Activated CD4-positive, alpha-beta memory T cell treated with anti-CD3 and anti-CD28 coated beads, Interleukin-2, amount 10 ng/mL, durations not matched to agents 7 days and 5 days (primary cell): ENCODE measurements around the gene DNAH11. TPM values are rescaled to one million over a fixed set of nuclear protein-coding genes. Genes with fewer than 3 reads are reported as not detected.
"Not testable (repeated sequence)": the region's sequence is repeated elsewhere in the genome, so short reads cannot be mapped to it uniquely, and the experiment has no call there.

ENCODE experiments used
- CTCF ChIA-PET: fragments of 350-600 bp; sonication (Branson Sonifier 250); formaldehyde crosslinking; loops from one replicate; lab custom pipeline; 2021; ENCODE audit warnings: antibody characterized with exemption, inconsistent platforms; lab: Charles Lee
- POLR2A ChIA-PET: fragments of 350-600 bp; sonication (Branson Sonifier 250); formaldehyde crosslinking; loops from one replicate; lab custom pipeline; 2021; ENCODE audit warnings: antibody characterized with exemption; lab: Charles Lee
- DNase-seq: peaks from one replicate; pipeline ENCODE4 v3.0.0-alpha.2; 2020
- H3K27ac Mint-ChIP-seq: one replicate; pipeline ENCODE4 v1.8.0; 2021; ENCODE audit warnings: mild to moderate bottlenecking, mixed read lengths
- H3K27me3 Mint-ChIP-seq: one replicate; pipeline ENCODE4 v1.8.0; 2021; ENCODE audit warnings: mixed read lengths
- H3K36me3 Mint-ChIP-seq: one replicate; pipeline ENCODE4 v1.8.0; 2021; ENCODE audit warnings: low read depth, mixed read lengths
- H3K4me1 Mint-ChIP-seq: one replicate; pipeline ENCODE4 v1.8.0; 2021; ENCODE audit warnings: mixed read lengths
- H3K4me3 Mint-ChIP-seq: one replicate; pipeline ENCODE4 v1.8.0; 2021; ENCODE audit warnings: mild to moderate bottlenecking, mixed read lengths
- H3K9me3 Mint-ChIP-seq: one replicate; pipeline ENCODE4 v1.8.0; 2021; ENCODE audit warnings: mixed read lengths
- total RNA-seq, 2 experiments: library from RNA; stranded (reverse); gene quantifications; one replicate each; pipeline ENCODE4 v1.2.3, GENCODE V29; 2021

Gene DNAH11
- total RNA-seq, 2 experiments from 2014 or later, result 2.1 to 2.2 TPM

GRCh38 chr7:21719846-21720245, 177.0 kb downstream of the DNAH11 start:
- Mint-ChIP-seq H3K4me1 (no peaks in the 10 kb centered on the region), H3K36me3 (no peaks in the 10 kb centered on the region), H3K4me3 (no peak overlapping the region), H3K27me3 (peaks cover 5% of the 10 kb centered on the region), H3K27ac (no peak overlapping the region), H3K9me3 (no peaks in the 10 kb centered on the region)
- ChIA-PET POLR2A (no interaction called here), CTCF (interaction anchor here (0.5 kb wide), 1 partner anchor 471 kb away, joined by 3 read pairs; no protein-coding TSS in a partner anchor)
- no peak for DNase-seq

- Mint-ChIP-seq H3K27me3 (peaks cover 5% of the 10 kb centered on the region), H3K4me1 (no peaks in the 10 kb centered on the region), H3K4me3 (no peak overlapping the region), H3K27ac (no peak overlapping the region), H3K36me3 (no peaks in the 10 kb centered on the region), H3K9me3 (no peaks in the 10 kb centered on the region)
- no peak for DNase-seq
- POLR2A ChIA-PET, result no interaction called here
- CTCF ChIA-PET, result no interaction called here
These were observed 179.5 kb downstream of the DNAH11 start for GRCh38 chr7:21722371-21722770.

GRCh38 chr7:21724562-21724961, 181.7 kb downstream of the DNAH11 start:
- Mint-ChIP-seq H3K36me3 (no peaks in the 10 kb centered on the region), H3K9me3 (no peaks in the 10 kb centered on the region), H3K27me3 (peaks cover 5% of the 10 kb centered on the region), H3K4me1 (no peaks in the 10 kb centered on the region), H3K4me3 (no peak overlapping the region), H3K27ac (no peak overlapping the region)
- DNase-seq, result no peak
- POLR2A ChIA-PET, result no interaction called here
- CTCF ChIA-PET, result no interaction called here

GRCh38 chr7:21730399-21730798, 187.6 kb downstream of the DNAH11 start:
- no peak overlapping the region for H3K4me3 Mint-ChIP-seq
- H3K9me3 Mint-ChIP-seq, result no peaks in the 10 kb centered on the region
- no peaks in the 10 kb centered on the region for H3K36me3 Mint-ChIP-seq
- no peak overlapping the region for H3K27ac Mint-ChIP-seq
- no peaks in the 10 kb centered on the region for H3K4me1 Mint-ChIP-seq
- CTCF ChIA-PET, result no interaction called here
- H3K27me3 Mint-ChIP-seq, result no peaks in the 10 kb centered on the region
- DNase-seq, result no peak
- POLR2A ChIA-PET, result no interaction called here

GRCh38 chr7:21731977-21732376, 189.1 kb downstream of the DNAH11 start:
- CTCF ChIA-PET, result no interaction called here
- Mint-ChIP-seq H3K27ac (no peak overlapping the region), H3K27me3 (no peaks in the 10 kb centered on the region), H3K4me1 (no peaks in the 10 kb centered on the region), H3K36me3 (no peaks in the 10 kb centered on the region), H3K4me3 (no peak overlapping the region), H3K9me3 (no peaks in the 10 kb centered on the region)
- POLR2A ChIA-PET, result no interaction called here
- no peak for DNase-seq

GRCh38 chr7:21732956-21733355, 190.1 kb downstream of the DNAH11 start:
- H3K4me1 Mint-ChIP-seq, H3K27me3 Mint-ChIP-seq, H3K4me3 Mint-ChIP-seq, POLR2A ChIA-PET, H3K27ac Mint-ChIP-seq, H3K36me3 Mint-ChIP-seq, DNase-seq, CTCF ChIA-PET, H3K9me3 Mint-ChIP-seq: not testable (repeated sequence)

GRCh38 chr7:21733837-21734236, 191.0 kb downstream of the DNAH11 start:
- Mint-ChIP-seq H3K9me3 (no peaks in the 10 kb centered on the region), H3K27me3 (no peaks in the 10 kb centered on the region), H3K4me3 (no peak overlapping the region), H3K27ac (no peak overlapping the region), H3K36me3 (no peaks in the 10 kb centered on the region), H3K4me1 (no peaks in the 10 kb centered on the region)
- POLR2A ChIA-PET, result no interaction called here
- CTCF ChIA-PET, result no interaction called here
- DNase-seq, result no peak

- Mint-ChIP-seq H3K36me3 (no peaks in the 10 kb centered on the region), H3K4me1 (no peaks in the 10 kb centered on the region), H3K4me3 (no peak overlapping the region), H3K27me3 (peaks cover 3% of the 10 kb centered on the region), H3K9me3 (no peaks in the 10 kb centered on the region), H3K27ac (no peak overlapping the region)
- CTCF ChIA-PET, result no interaction called here
- POLR2A ChIA-PET, result no interaction called here
- DNase-seq, result no peak
These were observed 200.7 kb downstream of the DNAH11 start for GRCh38 chr7:21743493-21743892.

- CTCF ChIA-PET, result interaction anchor here (0.6 kb wide), 1 partner anchor 252 kb away, joined by 4 read pairs; no protein-coding TSS in a partner anchor
- POLR2A ChIA-PET, result no interaction called here
These were observed 204.1 kb downstream of the DNAH11 start for GRCh38 chr7:21746949-21747348.

GRCh38 chr7:21747806-21748205, 205.0 kb downstream of the DNAH11 start:
- Mint-ChIP-seq H3K4me3 (no peak overlapping the region), H3K9me3 (no peaks in the 10 kb centered on the region), H3K27ac (no peak overlapping the region), H3K27me3 (no peaks in the 10 kb centered on the region), H3K4me1 (no peaks in the 10 kb centered on the region), H3K36me3 (no peaks in the 10 kb centered on the region)
- ChIA-PET CTCF (no interaction called here), POLR2A (no interaction called here)
- no peak for DNase-seq

More at GRCh38 chr7:21746949-21747348, 204.1 kb downstream of the DNAH11 start:
- Mint-ChIP-seq H3K9me3 (no peaks in the 10 kb centered on the region), H3K4me3 (no peak overlapping the region), H3K27ac (no peak overlapping the region), H3K27me3 (no peaks in the 10 kb centered on the region), H3K36me3 (no peaks in the 10 kb centered on the region), H3K4me1 (no peaks in the 10 kb centered on the region)
- DNase-seq, result no peak

- H3K27me3 Mint-ChIP-seq, result no peaks in the 10 kb centered on the region
These were observed 206.5 kb downstream of the DNAH11 start for GRCh38 chr7:21749378-21749777.

GRCh38 chr7:21753071-21753470, 210.2 kb downstream of the DNAH11 start:
- Mint-ChIP-seq H3K9me3 (no peaks in the 10 kb centered on the region), H3K36me3 (no peaks in the 10 kb centered on the region), H3K4me1 (no peaks in the 10 kb centered on the region), H3K27me3 (peaks cover 14% of the 10 kb centered on the region), H3K27ac (no peak overlapping the region), H3K4me3 (no peak overlapping the region)
- no peak for DNase-seq
- POLR2A ChIA-PET, result no interaction called here
- CTCF ChIA-PET, result no interaction called here

More at GRCh38 chr7:21749378-21749777, 206.5 kb downstream of the DNAH11 start:
- H3K9me3 Mint-ChIP-seq, result no peaks in the 10 kb centered on the region
- no peak overlapping the region for H3K4me3 Mint-ChIP-seq
- no peaks in the 10 kb centered on the region for H3K36me3 Mint-ChIP-seq
- no peak for DNase-seq
- ChIA-PET CTCF (no interaction called here), POLR2A (no interaction called here)
- no peak overlapping the region for H3K27ac Mint-ChIP-seq
- no peaks in the 10 kb centered on the region for H3K4me1 Mint-ChIP-seq

- ChIA-PET CTCF (no interaction called here), POLR2A (no interaction called here)
- H3K27ac Mint-ChIP-seq, result no peak overlapping the region
- no peak overlapping the region for H3K4me3 Mint-ChIP-seq
- H3K4me1 Mint-ChIP-seq, result no peaks in the 10 kb centered on the region
- H3K36me3 Mint-ChIP-seq, result no peaks in the 10 kb centered on the region
- DNase-seq, result no peak
- H3K9me3 Mint-ChIP-seq, result no peaks in the 10 kb centered on the region
- peaks cover 21% of the 10 kb centered on the region for H3K27me3 Mint-ChIP-seq
These were observed 212.1 kb downstream of the DNAH11 start for GRCh38 chr7:21754963-21755362.

- POLR2A ChIA-PET, result no interaction called here
- H3K36me3 Mint-ChIP-seq, result no peaks in the 10 kb centered on the region
- no peaks in the 10 kb centered on the region for H3K4me1 Mint-ChIP-seq
- H3K27ac Mint-ChIP-seq, result no peak overlapping the region
- H3K9me3 Mint-ChIP-seq, result no peaks in the 10 kb centered on the region
- H3K27me3 Mint-ChIP-seq, result peaks cover 25% of the 10 kb centered on the region
- CTCF ChIA-PET, result no interaction called here
- DNase-seq, result no peak
- no peak overlapping the region for H3K4me3 Mint-ChIP-seq
These were observed 214.9 kb downstream of the DNAH11 start for GRCh38 chr7:21757537-21758282.
